Measurements from ENCODE around the gene CIC. TPM values are rescaled to one million over a fixed set of nuclear protein-coding genes. Genes with fewer than 3 reads are reported as not detected.

Gene CIC
- total and polyA plus RNA-seq, 2 of the 13 experiments (the other 11 are each of a cell fraction or from before 2014, with no cell fraction given): 5.9 to 8.0 TPM

DNA sequence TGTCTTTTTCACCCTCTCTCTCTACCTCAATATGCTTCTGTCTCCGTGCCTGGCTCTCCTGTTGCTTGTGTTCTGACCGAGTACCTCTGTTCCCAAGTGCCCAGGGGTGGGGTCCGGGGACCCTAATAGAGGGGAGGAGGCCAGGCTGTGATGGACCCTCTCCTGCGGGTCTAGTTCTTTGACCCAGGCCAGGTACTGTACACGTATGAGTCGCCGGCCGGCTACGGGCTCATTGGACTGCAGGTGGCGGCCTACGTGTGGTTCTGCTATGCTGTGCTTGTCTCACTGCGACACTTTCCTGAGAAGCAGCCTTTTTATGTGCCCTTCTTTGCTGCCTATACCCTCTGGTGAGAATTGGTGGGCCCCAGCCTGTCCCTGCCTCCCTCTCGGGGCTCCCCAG is 48.5 kb downstream of the CIC start:
- H3K9ac ChIP-seq (ENCODE audit: insufficient read depth, low read depth, low read length): peak overlapping the region; percentile 37; the same call in 1 of the 2 replicates
- H2AFZ ChIP-seq (ENCODE audit: low read length): peak overlapping the region; percentile 90
- ChIA-PET CTCF (ENCODE audit: low intra/inter-chr PET ratio, low total read pairs) (no interaction called here), POLR2A (interaction anchor here (1.1 kb wide), 1 partner anchor 75 kb away, joined by 3 read pairs; no protein-coding TSS in a partner anchor)
- no peaks in the 10 kb centered on the region for H3K79me2 ChIP-seq (ENCODE audit: insufficient read depth, low read length)
- intact Hi-C loops (cut with micrococcal nuclease; ENCODE audit: unreplicated experiment) (loop anchor here (1.0 kb wide), 1 partner anchor 8 kb away; the partner anchor contains the start of gene MEGF8), in situ Hi-C loops (cut with HindIII; ENCODE audit: extremely low pct_ligation_motif_present, low pct_unique_long_range_greater_than_20kb) (no loop called here)
- H3K27ac ChIP-seq (ENCODE audit: extremely low read length, insufficient read depth, low read length): no peak overlapping the region
- DNase-seq (ENCODE audit: low spot score) (no peak), ATAC-seq (peak; percentile 72), FAIRE-seq (peak; percentile 63)
- 12% methylated on average over 6 of the region's 13 CpGs for WGBS (ENCODE audit: low lambda C conversion rate)
- no peaks in the 10 kb centered on the region for H4K20me1 ChIP-seq (ENCODE audit: insufficient read depth, low read length)
- TF ChIP-seq, protein P1, sequence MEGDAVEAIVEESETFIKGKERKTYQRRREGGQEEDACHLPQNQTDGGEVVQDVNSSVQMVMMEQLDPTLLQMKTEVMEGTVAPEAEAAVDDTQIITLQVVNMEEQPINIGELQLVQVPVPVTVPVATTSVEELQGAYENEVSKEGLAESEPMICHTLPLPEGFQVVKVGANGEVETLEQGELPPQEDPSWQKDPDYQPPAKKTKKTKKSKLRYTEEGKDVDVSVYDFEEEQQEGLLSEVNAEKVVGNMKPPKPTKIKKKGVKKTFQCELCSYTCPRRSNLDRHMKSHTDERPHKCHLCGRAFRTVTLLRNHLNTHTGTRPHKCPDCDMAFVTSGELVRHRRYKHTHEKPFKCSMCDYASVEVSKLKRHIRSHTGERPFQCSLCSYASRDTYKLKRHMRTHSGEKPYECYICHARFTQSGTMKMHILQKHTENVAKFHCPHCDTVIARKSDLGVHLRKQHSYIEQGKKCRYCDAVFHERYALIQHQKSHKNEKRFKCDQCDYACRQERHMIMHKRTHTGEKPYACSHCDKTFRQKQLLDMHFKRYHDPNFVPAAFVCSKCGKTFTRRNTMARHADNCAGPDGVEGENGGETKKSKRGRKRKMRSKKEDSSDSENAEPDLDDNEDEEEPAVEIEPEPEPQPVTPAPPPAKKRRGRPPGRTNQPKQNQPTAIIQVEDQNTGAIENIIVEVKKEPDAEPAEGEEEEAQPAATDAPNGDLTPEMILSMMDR (CRISPR knock-in tag; IDR thresholded peaks at IDR 0.05): peak; percentile 62
- TF ChIP-seq, protein P2, sequence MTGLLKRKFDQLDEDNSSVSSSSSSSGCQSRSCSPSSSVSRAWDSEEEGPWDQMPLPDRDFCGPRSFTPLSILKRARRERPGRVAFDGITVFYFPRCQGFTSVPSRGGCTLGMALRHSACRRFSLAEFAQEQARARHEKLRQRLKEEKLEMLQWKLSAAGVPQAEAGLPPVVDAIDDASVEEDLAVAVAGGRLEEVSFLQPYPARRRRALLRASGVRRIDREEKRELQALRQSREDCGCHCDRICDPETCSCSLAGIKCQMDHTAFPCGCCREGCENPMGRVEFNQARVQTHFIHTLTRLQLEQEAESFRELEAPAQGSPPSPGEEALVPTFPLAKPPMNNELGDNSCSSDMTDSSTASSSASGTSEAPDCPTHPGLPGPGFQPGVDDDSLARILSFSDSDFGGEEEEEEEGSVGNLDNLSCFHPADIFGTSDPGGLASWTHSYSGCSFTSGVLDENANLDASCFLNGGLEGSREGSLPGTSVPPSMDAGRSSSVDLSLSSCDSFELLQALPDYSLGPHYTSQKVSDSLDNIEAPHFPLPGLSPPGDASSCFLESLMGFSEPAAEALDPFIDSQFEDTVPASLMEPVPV (CRISPR knock-in tag; IDR thresholded peaks at IDR 0.05): no peak
- no peak for TF ChIP-seq LCORL (IDR thresholded peaks at IDR 0.05)
- no peak for TF ChIP-seq LCORL (CRISPR knock-in tag; IDR thresholded peaks at IDR 0.05)
- peak; percentile 71 for TF ChIP-seq ZNF605 (CRISPR knock-in tag; IDR thresholded peaks at IDR 0.05)
- no peak for TF ChIP-seq PRMT3 (CRISPR knock-in tag; IDR thresholded peaks at IDR 0.05; ENCODE audit: borderline replicate concordance, low read depth)
- no peak for TF ChIP-seq SOX5 (CRISPR knock-in tag; IDR thresholded peaks at IDR 0.05; ENCODE audit: borderline replicate concordance)
- TF ChIP-seq, protein P3, sequence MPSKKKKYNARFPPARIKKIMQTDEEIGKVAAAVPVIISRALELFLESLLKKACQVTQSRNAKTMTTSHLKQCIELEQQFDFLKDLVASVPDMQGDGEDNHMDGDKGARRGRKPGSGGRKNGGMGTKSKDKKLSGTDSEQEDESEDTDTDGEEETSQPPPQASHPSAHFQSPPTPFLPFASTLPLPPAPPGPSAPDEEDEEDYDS (CRISPR knock-in tag; IDR thresholded peaks at IDR 0.05): 0 out of 2 replicates have a peak, but pooled peaks have one; percentile 23
- TF ChIP-seq ZNF501 (CRISPR knock-in tag; IDR thresholded peaks at IDR 0.05): peak; percentile 20; the same call in 1 of the 2 replicates
- TF ChIP-seq ZBTB20 (CRISPR knock-in tag; IDR thresholded peaks at IDR 0.05; ENCODE audit: borderline replicate concordance, low read depth): no peak
- TF ChIP-seq ZNF747 (CRISPR knock-in tag; IDR thresholded peaks at IDR 0.05; ENCODE audit: borderline replicate concordance): no peak
- TF ChIP-seq SATB2 (CRISPR knock-in tag; IDR thresholded peaks at IDR 0.05): no peak
- TF ChIP-seq, protein P4, sequence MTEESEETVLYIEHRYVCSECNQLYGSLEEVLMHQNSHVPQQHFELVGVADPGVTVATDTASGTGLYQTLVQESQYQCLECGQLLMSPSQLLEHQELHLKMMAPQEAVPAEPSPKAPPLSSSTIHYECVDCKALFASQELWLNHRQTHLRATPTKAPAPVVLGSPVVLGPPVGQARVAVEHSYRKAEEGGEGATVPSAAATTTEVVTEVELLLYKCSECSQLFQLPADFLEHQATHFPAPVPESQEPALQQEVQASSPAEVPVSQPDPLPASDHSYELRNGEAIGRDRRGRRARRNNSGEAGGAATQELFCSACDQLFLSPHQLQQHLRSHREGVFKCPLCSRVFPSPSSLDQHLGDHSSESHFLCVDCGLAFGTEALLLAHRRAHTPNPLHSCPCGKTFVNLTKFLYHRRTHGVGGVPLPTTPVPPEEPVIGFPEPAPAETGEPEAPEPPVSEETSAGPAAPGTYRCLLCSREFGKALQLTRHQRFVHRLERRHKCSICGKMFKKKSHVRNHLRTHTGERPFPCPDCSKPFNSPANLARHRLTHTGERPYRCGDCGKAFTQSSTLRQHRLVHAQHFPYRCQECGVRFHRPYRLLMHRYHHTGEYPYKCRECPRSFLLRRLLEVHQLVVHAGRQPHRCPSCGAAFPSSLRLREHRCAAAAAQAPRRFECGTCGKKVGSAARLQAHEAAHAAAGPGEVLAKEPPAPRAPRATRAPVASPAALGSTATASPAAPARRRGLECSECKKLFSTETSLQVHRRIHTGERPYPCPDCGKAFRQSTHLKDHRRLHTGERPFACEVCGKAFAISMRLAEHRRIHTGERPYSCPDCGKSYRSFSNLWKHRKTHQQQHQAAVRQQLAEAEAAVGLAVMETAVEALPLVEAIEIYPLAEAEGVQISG (CRISPR knock-in tag; IDR thresholded peaks at IDR 0.05): 0 out of 2 replicates have a peak, but pooled peaks have one; percentile 33
- no peak for TF ChIP-seq SOX6 (IDR thresholded peaks at IDR 0.05)
- no peak for TF ChIP-seq SOX6 (CRISPR knock-in tag; IDR thresholded peaks at IDR 0.05)
- no peak for TF ChIP-seq CBFB (CRISPR knock-in tag; IDR thresholded peaks at IDR 0.05)
- TF ChIP-seq ZNF672 (CRISPR knock-in tag; IDR thresholded peaks at IDR 0.05): no peak
- no peak for TF ChIP-seq YEATS2 (CRISPR knock-in tag; IDR thresholded peaks at IDR 0.05; ENCODE audit: borderline replicate concordance)
- peaks cover 0 to 21% of the 10 kb centered on the region in 2 experiments; a peak in 3 of 5 replicates for H3K27me3 ChIP-seq (ENCODE audit: control insufficient read depth in 1 of 2, insufficient read depth in 2 of 2, low read length in 2 of 2)
- H3K4me1 ChIP-seq (ENCODE audit: insufficient read depth, low read length): peaks cover 37% of the 10 kb centered on the region
- BruUV-seq (replicated peaks): no TSS peak
- no peaks in the 10 kb centered on the region for H3K36me3 ChIP-seq (replicated peaks in 1 of 2; ENCODE audit: control insufficient read depth in 1 of 2, insufficient read depth in 2 of 2, low read length in 2 of 2)
- peak overlapping the region; percentile 99 for H3K4me2 ChIP-seq (ENCODE audit: low read depth, low read length)
- peak overlapping the region; percentile 46 to 70 (median 54) for H3K4me3 ChIP-seq (replicated peaks in 1 of 3; ENCODE audit: insufficient read depth in 1 of 3, low read depth in 2 of 3, low read length in 3 of 3)
- H3K9me3 ChIP-seq (ENCODE audit: low read length): no peaks in the 10 kb centered on the region
